ENCODE measurements around the gene CEP295NL.
"Not testable (repeated sequence)": the region's sequence is repeated elsewhere in the genome, so short reads cannot be mapped to it uniquely, and the experiment has no call there.

The CEP295NL gene

DNA sequence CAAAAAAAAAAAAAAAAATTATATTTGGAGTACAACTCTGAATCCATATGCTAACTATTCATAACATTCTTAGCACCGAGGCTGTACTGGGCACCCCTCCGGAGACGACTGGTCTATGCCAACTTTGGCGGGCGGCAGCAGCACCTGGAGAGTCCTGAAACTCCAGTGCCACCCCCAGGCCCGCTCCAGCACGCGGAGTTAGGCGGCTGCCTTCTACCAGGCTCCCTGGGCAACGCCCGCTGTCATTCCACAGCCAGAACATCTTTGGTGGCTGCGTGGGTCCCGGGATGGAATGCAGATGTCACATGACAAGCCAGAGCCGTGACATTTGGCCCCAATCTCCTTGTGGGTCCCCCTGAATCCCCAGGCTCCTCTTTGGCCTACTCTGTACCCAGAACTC, 16.0 kb upstream of the CEP295NL start:
- H3K4me1 ChIP-seq: peaks cover 35% of the 10 kb centered on the region
- no peaks in the 10 kb centered on the region for H3K27me3 ChIP-seq
- H3K4me3 ChIP-seq (ENCODE audit: low read depth, low read length): no peak overlapping the region
- TF ChIP-seq, protein P1, sequence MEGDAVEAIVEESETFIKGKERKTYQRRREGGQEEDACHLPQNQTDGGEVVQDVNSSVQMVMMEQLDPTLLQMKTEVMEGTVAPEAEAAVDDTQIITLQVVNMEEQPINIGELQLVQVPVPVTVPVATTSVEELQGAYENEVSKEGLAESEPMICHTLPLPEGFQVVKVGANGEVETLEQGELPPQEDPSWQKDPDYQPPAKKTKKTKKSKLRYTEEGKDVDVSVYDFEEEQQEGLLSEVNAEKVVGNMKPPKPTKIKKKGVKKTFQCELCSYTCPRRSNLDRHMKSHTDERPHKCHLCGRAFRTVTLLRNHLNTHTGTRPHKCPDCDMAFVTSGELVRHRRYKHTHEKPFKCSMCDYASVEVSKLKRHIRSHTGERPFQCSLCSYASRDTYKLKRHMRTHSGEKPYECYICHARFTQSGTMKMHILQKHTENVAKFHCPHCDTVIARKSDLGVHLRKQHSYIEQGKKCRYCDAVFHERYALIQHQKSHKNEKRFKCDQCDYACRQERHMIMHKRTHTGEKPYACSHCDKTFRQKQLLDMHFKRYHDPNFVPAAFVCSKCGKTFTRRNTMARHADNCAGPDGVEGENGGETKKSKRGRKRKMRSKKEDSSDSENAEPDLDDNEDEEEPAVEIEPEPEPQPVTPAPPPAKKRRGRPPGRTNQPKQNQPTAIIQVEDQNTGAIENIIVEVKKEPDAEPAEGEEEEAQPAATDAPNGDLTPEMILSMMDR (IDR thresholded peaks at IDR 0.05; ENCODE audit: low read depth, low read length): no peak
- no peaks in the 10 kb centered on the region for H3K9me3 ChIP-seq
- no peaks in the 10 kb centered on the region; the same call in none of the 2 replicates for H3K36me3 ChIP-seq
- no peak for DNase-seq

- Histone ChIP-seq H3K4me3 (ENCODE audit: low read depth, low read length) (no peak overlapping the region), H3K9me3 (no peaks in the 10 kb centered on the region), H3K36me3 (no peaks in the 10 kb centered on the region; the same call in none of the 2 replicates), H3K4me1 (peaks cover 35% of the 10 kb centered on the region), H3K27me3 (no peaks in the 10 kb centered on the region)
- DNase-seq: no peak
- TF ChIP-seq, protein P1 (IDR thresholded peaks at IDR 0.05; ENCODE audit: low read depth, low read length): no peak
These were observed 14.7 kb upstream of the CEP295NL start for GRCh38 chr17:78917451-78918275.

GRCh38 chr17:78915872-78916632, 13.1 kb upstream of the CEP295NL start:
- no peak overlapping the region for H3K4me3 ChIP-seq (ENCODE audit: low read depth, low read length)
- TF ChIP-seq, protein P1 (IDR thresholded peaks at IDR 0.05; ENCODE audit: low read depth, low read length): no peak
- H3K9me3 ChIP-seq: no peaks in the 10 kb centered on the region
- H3K27me3 ChIP-seq: no peaks in the 10 kb centered on the region
- H3K4me1 ChIP-seq: peaks cover 28% of the 10 kb centered on the region
- no peaks in the 10 kb centered on the region; the same call in none of the 2 replicates for H3K36me3 ChIP-seq
- no peak for DNase-seq

GRCh38 chr17:78913115-78913514, 10.1 kb upstream of the CEP295NL start:
- TF ChIP-seq, protein P1 (IDR thresholded peaks at IDR 0.05; ENCODE audit: low read depth, low read length): no peak
- Histone ChIP-seq H3K9me3 (no peaks in the 10 kb centered on the region), H3K4me3 (ENCODE audit: low read depth, low read length) (no peak overlapping the region), H3K4me1 (peaks cover 27% of the 10 kb centered on the region), H3K36me3 (no peaks in the 10 kb centered on the region; the same call in none of the 2 replicates), H3K27me3 (no peaks in the 10 kb centered on the region)
- DNase-seq: no peak

- H3K9me3 ChIP-seq: no peaks in the 10 kb centered on the region
- H3K36me3 ChIP-seq: no peaks in the 10 kb centered on the region; the same call in 1 of the 2 replicates
- peaks cover 22% of the 10 kb centered on the region for H3K4me1 ChIP-seq
- H3K4me3 ChIP-seq (ENCODE audit: low read depth, low read length): no peak overlapping the region
- TF ChIP-seq, protein P1 (IDR thresholded peaks at IDR 0.05; ENCODE audit: low read depth, low read length): no peak
- H3K27me3 ChIP-seq: no peaks in the 10 kb centered on the region
- DNase-seq: no peak
These were observed 9.1 kb upstream of the CEP295NL start for GRCh38 chr17:78912082-78912481.

- H3K36me3 ChIP-seq; H3K4me3 ChIP-seq (ENCODE audit: low read depth, low read length); H3K9me3 ChIP-seq; DNase-seq; H3K27me3 ChIP-seq: not testable (repeated sequence)
- peaks cover 19% of the 10 kb centered on the region for H3K4me1 ChIP-seq
These were observed 8.5 kb upstream of the CEP295NL start for GRCh38 chr17:78911543-78911942.

Measured in BE2C (cell line).